ENCODE data around the gene RPL3.

The RPL3 gene

GRCh38 chr22:39319284-39320022 lies at the start of gene RPL3:
RPL3 (minus strand) TSS chr22:39319623; CDS start chr22:39319597, 26 bp downstream.
- peak; percentile 99 for DNase-seq (ENCODE audit: low read depth)
- peak; percentile 37 for TF ChIP-seq CTCF (conservative IDR thresholded peaks at IDR 0.05; ENCODE audit: low read depth, low read length)
- H3K4me3 ChIP-seq (ENCODE audit: low read depth, low read length), result peak within 1 kb of the TSS; percentile 90

- DNase-seq (ENCODE audit: low read depth), result no peak
- TF ChIP-seq CTCF (conservative IDR thresholded peaks at IDR 0.05; ENCODE audit: low read depth, low read length), result no peak
- no peak overlapping the region for H3K4me3 ChIP-seq (ENCODE audit: low read depth, low read length)
These were observed 49.8 kb upstream of the RPL3 start for GRCh38 chr22:39369186-39369585.

GRCh38 chr22:39368461-39368911 lies 49.1 kb upstream of the RPL3 start:
- TF ChIP-seq CTCF (conservative IDR thresholded peaks at IDR 0.05; ENCODE audit: low read depth, low read length), result no peak
- DNase-seq (ENCODE audit: low read depth), result no peak

GRCh38 chr22:39367035-39367434 lies 47.6 kb upstream of the RPL3 start:
- no peak overlapping the region for H3K4me3 ChIP-seq (ENCODE audit: low read depth, low read length)
- DNase-seq (ENCODE audit: low read depth), result no peak
- no peak for TF ChIP-seq CTCF (conservative IDR thresholded peaks at IDR 0.05; ENCODE audit: low read depth, low read length)

More at GRCh38 chr22:39368461-39368911, 49.1 kb upstream of the RPL3 start:
- no peak overlapping the region for H3K4me3 ChIP-seq (ENCODE audit: low read depth, low read length)

GRCh38 chr22:39365492-39365780 lies 46.0 kb upstream of the RPL3 start:
- TF ChIP-seq CTCF (conservative IDR thresholded peaks at IDR 0.05; ENCODE audit: low read depth, low read length), result no peak
- no peak for DNase-seq (ENCODE audit: low read depth)
- H3K4me3 ChIP-seq (ENCODE audit: low read depth, low read length), result no peak overlapping the region

- DNase-seq (ENCODE audit: low read depth), result no peak
- no peak for TF ChIP-seq CTCF (conservative IDR thresholded peaks at IDR 0.05; ENCODE audit: low read depth, low read length)
- H3K4me3 ChIP-seq (ENCODE audit: low read depth, low read length), result no peak overlapping the region
These were observed 45.5 kb upstream of the RPL3 start for GRCh38 chr22:39364714-39365491.

Measured in choroid plexus epithelial cell (primary cell).